ENCODE results near the gene ARHGAP8. TPM values are rescaled to one million over a fixed set of nuclear protein-coding genes. Genes with fewer than 3 reads are reported as not detected.

The ARHGAP8 gene
- total and polyA plus RNA-seq, 10 of the 15 experiments (the other 5 are each of a cell fraction or from before 2014, with no cell fraction given) = 0.33 TPM; not detected in 9

GRCh38 chr22:44727709-44728108, 24.7 kb upstream of the ARHGAP8 start (continued):
- no peak for TF ChIP-seq ZNF687 (IDR thresholded peaks at IDR 0.05)

GRCh38 chr22:44728761-44729324, 23.5 kb upstream of the ARHGAP8 start:
- no peak overlapping the region for H3K4me3 ChIP-seq
- FAIRE-seq = no peak
- no peaks in the 10 kb centered on the region for H4K20me1 ChIP-seq (ENCODE audit: control insufficient read depth, insufficient read depth)
- CTCF ChIA-PET = interaction anchor here (1.0 to 1.2 kb wide), 2 partner anchors 28 to 31 kb away, joined by 3 read pairs; no protein-coding TSS in a partner anchor
- no peaks in the 10 kb centered on the region for H3K79me2 ChIP-seq (ENCODE audit: control insufficient read depth, insufficient read depth, low read length)
- no peak overlapping the region for H3K4me2 ChIP-seq (ENCODE audit: control insufficient read depth, insufficient read depth)
- BruUV-seq (replicated peaks) = no TSS peak
- POLR2A ChIA-PET = no interaction called here
- in situ Hi-C loops (cut with MboI) (no loop called here), intact Hi-C loops (cut with micrococcal nuclease; ENCODE audit: unreplicated experiment) (no loop called here)
- RAD21 ChIA-PET (ENCODE audit: unreplicated experiment) = no interaction called here
- no peak overlapping the region for H3K27ac ChIP-seq (ENCODE audit: control insufficient read depth, insufficient read depth)
- ATAC-seq = no peak
- no peak overlapping the region for H3K9ac ChIP-seq (ENCODE audit: control insufficient read depth, insufficient read depth, low read length)
- SMC1A ChIA-PET (ENCODE audit: uncharacterized antibody, unreplicated experiment) = no interaction called here
- TF ChIP-seq USF1 (IDR thresholded peaks at IDR 0.05; ENCODE audit: borderline replicate concordance, extremely low read length, insufficient read depth, low read depth, low read length) (peak; percentile 57), EZH2 (IDR thresholded peaks at IDR 0.05; ENCODE audit: borderline replicate concordance, control insufficient read depth, low read depth, low read length) (no peak), BHLHE40 (IDR thresholded peaks at IDR 0.05; ENCODE audit: borderline replicate concordance in 1 of 2, low read depth in 2 of 2, low read length in 1 of 2) (peak in 1 of 2 experiments; percentile 11; a peak in 1 of 4 replicates)
- whole genome bisulfite sequencing (ENCODE audit: insufficient coverage, insufficient replicate concordance, low lambda C conversion rate, missing lambda C conversion rate) = 79% methylated on average over 21 of the region's 21 CpGs
- H3K36me3 ChIP-seq (ENCODE audit: control insufficient read depth in 2 of 2, insufficient read depth in 2 of 2, low read length in 1 of 2) = no peaks in the 10 kb centered on the region; a peak in 1 of 4 replicates
- no peaks in the 10 kb centered on the region for H3K4me1 ChIP-seq (ENCODE audit: control insufficient read depth, insufficient read depth, low read length)
- DNase-seq (ENCODE audit: low read depth, low spot score) = no peak
- H3K27me3 ChIP-seq (replicated peaks in 1 of 2; ENCODE audit: control insufficient read depth in 2 of 2, insufficient read depth in 2 of 2, low read length in 1 of 2) = no peaks in the 10 kb centered on the region
- H3K9me3 ChIP-seq (replicated peaks; ENCODE audit: control insufficient read depth, insufficient read depth, low read length) = no peaks in the 10 kb centered on the region
- no peak overlapping the region for H2AFZ ChIP-seq (ENCODE audit: control insufficient read depth, low read depth, low read length)

Data from GM12878 (cell line).